NCI-H1048 (cell line): ENCODE measurements around the gene CUBN.

Experiments used
- DNase-seq: peaks from one replicate; lab custom pipeline; 2025; lab: John Stamatoyannopoulos, UW

The CUBN gene

DNA sequence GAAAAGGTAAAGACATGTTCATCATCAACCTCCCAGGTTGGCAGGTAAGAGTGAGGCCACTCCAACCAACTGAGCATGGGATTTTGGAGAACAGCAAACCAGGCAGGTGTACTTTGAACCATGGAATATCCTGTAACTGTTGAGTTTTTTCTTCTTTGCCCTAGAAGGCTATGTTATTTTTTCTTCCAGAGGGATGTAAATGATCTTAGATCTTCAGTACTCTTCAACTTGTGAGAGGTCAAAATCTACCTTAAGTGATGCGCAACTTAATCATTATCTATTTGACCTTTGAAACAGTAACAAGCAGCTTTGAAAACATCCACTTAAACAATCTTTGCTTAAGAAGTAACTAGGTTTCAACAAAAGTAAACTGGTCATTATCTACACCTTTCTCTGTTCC is at the start of gene CUBN:
Gene CUBN (minus strand): TSS at position 71 of the 400 bp plus-strand sequence. CDS start 46 bp downstream, at position 25.
- DNase-seq: no peak

DNA sequence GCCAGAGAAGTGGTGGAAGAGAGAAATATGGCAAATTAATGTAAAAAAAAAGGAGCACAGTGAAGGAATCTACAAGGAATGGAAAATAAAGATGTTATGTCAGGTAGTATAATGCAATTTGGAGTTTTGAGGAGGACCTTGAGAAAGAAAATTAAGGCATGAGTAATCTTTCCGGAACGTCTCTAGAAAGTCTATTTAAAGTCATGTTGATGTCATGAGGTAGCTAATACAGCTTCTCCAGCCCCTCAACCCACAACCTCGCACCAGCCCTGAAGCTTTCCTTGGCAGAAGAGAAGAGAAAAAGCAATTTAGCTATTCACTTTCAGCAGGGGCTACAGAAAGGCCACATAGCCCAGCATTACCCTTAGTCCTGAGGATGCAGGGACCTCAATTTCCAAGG is 49.4 kb upstream of the CUBN start:
- no peak for DNase-seq

DNA sequence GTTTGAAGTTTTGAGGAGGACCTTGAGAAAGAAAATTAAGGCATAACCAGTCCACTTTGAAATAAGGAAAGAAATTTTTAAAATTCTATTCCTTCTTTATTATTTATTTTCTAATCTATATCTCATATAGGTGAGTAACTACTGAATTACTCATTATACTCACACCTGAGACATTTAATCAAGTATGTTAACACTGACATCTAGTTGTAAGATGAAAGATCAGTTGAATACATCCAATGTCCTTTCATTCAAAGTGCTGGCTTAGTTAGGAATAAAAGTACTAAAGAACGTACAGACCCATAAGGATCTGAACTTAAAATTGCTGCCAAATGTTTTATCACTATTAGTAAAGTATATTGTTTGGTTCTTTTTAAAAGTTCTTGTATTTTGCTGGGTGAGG is 48.4 kb upstream of the CUBN start:
- no peak for DNase-seq

DNA sequence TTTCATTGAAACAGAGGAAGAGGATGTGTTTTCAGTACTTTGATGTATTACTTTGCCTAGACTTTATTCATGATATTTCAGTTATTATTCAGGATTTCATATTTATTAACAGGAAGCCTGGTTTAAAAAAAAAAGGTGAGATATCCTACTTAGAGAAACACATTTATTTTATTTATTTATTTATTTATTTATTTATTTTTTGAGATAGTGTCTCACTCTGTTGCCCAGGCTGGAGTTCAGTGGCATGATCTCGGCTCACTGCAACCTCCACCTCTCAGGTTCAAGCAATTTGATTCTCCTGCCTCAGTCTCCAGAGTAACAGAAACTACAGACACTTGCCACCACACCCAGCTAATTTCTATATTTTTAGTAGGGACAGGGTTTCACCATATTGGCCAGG is 47.4 kb upstream of the CUBN start:
- no peak for DNase-seq

DNA sequence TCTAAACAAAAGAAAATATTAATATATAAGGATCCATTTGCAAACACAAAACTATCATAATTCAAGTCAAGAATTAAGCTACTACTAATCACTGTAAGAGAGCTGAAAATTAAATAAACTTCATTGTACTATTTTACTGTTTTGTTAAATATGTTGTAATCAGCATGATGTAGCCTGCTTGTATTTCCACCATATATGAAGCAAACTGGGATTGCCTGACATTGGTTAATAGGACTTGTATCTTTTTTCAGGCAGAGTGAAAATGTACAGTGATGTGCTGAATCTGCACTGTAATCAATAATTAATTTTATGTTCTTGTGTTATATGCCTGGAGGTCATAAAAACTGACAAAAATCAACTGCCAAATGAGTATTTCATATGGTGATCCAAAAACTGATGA is 46.5 kb upstream of the CUBN start:
- DNase-seq: no peak

DNA sequence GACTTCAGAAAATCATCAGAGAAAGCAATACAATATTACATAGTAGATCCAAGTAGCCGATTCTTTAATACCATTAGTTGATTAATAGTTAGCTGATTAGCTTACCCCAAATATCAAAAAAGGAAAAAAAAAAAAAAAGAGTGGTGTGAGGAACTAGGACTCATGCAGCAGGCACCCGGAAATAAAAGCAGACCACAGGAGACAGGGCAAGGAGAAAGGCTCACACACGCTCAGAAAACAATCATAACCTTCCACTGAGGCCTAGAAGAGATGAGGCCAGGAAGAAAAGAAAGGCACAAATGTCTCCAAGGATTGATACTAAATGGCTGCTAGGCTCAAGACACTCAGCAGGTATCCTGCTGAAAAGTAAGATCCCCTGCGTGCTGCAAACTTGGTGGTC is 45.9 kb upstream of the CUBN start:
- no peak for DNase-seq

DNA sequence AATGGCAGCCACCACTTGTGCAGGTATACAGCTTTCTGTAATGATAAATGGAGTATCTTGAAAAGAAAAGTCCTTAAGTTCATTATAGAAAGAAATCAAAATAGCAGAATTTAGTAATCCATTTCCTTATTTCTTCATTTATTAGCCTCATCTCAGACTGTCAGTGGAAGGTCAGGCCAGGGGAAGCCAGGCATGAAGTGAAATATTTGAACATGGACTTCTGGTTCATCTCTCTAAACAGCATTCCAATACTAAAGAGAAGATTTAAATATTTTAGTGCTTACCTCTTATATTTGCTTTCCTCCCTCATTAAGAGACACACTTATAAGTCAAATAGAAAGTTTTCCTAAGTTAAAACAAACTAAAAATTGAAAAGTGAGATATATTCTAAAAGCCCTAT is 45.0 kb upstream of the CUBN start:
- no peak for DNase-seq

DNA sequence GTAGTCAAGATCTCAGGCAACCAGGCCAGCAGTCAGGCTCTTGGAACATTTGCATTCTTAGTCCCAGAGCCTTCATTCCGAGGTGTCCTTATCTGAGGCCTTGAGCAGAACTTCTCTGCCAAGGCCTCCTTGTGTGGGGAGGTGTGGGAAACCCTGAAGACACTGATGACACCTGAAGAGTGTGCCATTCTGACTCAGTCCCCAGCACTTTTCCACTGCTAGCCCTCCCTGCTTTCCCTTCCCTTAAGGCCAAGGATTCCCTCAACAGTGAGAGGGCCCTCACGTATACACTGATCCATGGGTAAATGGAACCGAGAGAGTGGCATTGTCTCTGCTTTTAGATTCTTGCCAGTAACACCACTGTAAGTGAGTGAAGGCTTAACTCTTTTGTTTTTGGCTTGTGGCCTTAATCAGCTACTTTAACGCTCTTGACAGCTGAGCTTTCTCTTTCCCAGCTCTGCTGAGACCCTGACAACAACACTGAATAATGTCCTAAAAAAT is 41.6 kb upstream of the CUBN start:
- DNase-seq: no peak

DNA sequence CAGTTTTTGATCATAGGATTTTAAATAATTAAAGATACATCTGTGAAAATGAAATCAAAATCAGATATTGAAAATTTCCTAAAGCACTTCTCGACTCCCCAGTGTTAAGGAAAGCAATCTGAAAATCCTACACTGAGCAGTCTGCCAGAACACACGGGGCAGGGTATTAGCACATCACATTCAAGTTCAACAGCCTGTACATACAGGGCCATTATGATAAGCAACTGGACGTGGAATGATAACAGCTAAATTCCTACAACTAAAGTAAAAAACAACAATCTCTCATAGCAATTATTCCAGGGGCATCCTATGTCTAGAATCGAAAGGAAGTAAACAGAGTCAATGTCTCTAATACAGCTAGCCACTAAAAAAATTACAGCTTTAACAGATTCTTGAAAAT is 40.2 kb upstream of the CUBN start:
- DNase-seq: no peak

DNA sequence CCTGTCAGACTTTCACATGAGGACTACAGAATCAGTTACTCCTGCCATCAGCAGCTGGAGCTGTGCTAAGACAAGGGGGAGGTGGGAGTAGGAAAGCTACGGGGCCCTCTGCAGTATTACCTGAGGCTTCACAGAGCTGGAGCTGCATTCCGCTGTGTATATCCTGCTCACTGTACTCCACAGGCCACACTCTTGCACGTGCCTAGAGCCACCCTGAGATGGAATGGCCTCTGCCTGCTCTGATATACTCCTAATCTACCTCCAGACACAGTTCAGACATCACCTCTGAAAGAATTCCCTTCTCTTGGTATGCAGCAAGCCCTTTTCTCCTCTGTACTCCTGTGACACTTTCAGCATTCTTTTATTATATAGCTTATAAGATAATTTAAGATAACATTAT is 37.1 kb upstream of the CUBN start:
- DNase-seq: no peak

DNA sequence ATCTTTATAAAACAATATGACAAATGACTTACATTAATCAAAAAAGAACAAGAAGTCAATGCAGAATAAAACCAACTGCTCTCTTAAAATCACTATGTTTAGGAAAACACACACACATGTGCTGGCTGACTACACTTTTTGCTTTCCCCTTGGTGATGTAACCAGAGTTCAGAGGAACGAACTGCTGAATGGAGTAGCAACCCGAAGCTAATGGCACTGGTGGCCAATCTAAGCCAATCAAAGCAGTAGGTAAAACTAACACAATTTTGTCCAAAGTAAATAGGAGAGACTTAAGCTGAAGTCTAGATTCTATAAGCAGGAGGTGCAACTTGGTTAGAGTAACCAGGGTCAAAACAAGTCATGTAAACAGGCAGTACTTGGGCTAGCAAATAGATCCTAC is 33.2 kb upstream of the CUBN start:
- DNase-seq: no peak

DNA sequence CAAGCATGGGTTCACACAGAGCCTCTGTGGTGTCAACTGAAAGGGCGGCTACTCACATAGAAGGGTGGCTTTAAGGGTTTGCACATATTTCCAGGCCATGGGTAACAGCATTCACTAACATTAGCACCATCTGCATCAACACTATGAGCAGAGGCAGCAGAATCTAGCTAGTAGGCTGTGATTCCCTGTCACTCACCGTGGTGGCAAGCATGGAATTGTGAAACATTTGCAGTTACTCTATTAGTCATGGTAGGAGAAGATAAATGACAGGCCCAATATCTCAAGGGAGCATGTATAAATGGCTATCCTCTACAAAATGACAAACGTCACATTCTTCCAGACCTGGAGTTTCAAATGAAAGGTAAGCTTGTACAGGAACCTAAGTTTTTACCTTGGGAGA is 32.2 kb upstream of the CUBN start:
- DNase-seq: no peak

DNA sequence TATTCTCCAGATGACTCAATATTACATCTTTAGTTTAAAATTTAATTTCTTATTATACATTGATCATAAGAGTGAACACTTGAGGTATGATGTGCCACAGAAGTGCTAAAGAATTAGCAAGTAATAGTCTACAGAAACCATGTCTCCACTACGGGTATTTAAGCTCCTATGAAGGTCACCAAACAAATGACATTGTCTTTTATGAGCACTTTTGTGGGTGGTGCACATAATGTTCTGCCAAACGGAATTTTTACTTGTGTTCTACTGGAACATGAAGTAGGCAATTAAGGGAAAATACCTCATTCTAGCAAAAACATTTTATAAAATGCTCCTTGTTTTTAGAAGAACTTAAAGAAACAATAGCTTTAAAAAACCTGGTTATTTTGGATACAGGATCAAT is 27.4 kb upstream of the CUBN start:
- DNase-seq: no peak

DNA sequence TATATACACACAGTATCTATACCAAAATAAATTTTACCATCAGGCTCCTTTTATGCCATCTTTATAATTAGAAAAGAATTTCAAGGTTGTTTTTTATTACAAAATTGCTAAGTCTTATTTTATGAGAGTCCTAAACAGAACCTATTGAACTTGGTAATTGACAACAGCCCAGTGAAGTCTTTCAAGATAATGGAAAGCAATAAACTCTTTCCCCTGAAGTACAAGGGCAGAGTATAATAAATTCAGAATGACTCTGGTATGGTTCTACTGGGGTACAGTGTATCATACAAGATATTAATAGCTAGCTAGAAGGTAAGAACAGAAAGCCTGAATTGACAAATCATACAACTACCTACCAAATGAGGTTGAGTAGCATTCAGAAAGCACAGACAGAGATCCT is 26.2 kb upstream of the CUBN start:
- DNase-seq: no peak

DNA sequence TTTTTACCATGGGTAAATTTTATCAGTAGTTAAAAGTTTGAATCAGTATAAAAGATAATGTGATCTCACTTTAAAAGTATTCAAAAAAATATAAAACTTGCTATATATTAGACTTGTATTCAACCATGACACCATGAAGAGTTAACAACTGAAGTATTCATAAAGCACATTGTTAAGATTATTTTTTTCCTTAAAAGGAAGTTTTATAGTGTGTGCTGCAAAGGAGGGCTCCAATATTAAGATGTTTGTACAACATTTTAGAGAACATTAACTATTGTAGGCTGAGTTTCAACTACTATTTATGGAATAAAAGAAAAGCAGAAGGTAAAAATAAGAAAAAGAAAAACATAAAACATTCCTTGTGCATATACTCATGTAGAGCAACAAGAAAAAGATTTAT is 24.5 kb upstream of the CUBN start:
- DNase-seq: no peak

DNA sequence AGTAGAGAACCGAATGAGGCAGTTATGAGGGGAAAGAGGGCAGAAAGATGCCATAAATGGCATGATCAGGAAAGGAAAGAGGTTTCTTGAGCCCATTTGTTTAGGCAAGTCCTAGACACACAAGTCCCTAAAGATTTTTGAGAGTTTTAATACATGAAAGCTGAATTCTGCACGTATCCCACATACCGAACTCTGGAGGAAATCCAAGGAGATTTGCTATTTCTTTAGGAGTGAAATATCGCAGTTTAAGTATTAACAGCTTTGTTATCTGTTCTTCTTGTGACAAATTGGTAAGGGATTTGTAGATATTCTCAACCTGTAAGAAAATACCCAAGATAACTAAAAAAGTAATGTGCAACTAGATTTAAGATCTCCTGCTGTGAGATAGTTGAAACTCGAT is 23.7 kb upstream of the CUBN start:
- DNase-seq: no peak

DNA sequence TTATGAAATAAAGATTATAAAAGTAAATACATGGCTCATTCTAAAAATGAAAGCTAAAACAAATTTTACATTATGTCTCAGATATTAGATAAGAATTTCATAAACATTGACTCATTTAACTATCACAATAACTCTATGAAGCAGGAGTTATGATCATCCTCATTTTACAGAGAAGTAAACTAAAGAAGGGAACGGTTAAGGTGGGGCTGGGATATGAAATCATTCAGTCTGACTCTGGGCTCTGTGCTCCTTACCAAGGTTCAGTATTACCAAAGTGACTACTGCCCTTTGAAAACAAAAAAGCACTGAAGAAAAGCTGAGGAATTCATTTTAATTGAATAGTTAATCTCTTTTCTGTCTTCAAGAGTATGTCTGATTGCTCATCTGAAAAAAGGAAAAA is 22.1 kb upstream of the CUBN start:
- DNase-seq: no peak

DNA sequence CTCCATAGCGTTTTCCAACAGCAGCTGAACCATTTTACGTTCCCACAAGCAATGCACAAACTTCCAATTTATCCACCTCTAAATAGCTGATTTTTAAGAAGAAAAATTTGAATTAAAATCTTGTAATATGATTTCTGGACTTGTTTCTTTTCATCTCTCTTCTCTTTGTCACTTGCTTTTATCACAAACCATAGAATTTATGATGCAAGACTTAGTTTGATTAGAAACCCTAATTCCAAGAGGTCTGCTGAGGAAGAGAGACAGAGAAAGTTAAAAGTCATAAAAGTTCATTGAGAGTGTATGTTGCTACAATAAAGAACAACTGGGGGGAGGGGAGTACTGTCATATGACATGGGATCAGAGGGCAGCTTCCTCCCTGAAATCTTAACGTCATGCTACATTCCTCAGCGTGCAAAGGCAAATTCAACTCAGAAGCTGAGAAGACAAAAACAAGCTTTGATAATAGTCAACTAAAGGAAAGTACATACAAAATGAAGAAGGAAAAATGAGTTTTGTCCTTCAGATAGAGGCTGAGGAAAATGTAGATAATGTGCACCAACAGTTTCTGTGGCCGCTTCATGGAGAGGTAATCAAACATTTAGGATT is 18.4 kb upstream of the CUBN start:
- DNase-seq: no peak

DNA sequence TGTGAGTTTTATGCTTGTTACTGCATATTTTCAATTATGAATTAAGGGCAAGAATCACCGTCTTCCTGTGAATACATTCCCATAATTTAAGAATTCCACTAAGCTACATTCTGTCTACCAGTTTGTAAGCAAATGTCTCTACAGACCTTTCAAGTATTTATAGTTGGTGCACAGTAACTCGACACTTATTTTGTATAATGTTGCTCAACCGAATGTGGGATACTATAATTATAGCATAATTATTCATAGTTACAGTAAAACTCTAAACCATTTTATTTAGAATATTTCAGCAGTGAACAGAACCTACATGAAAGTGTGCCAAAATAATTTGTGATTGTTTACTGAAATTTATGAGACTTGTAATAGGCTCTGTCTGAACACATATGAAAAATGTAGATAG is 17.3 kb upstream of the CUBN start:
- no peak for DNase-seq

DNA sequence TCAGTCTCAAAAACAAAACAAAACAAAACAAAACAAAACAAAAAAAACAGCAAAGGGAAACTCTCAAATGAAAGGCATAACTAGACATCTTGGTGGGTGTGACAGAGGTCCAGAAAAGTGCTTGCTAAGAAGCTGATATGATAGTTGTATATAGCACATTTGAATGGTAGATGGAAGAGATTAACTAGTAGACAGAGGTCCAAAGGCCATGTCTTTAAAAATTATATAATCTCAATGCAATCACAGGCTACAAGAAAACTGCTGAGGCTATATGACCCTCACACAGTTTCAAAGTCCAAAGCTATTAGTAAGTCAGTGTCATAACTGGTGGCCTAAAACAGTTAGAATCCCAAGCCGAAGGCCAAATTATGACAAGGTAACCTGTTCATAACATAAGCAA is 15.6 kb upstream of the CUBN start:
- no peak for DNase-seq

DNA sequence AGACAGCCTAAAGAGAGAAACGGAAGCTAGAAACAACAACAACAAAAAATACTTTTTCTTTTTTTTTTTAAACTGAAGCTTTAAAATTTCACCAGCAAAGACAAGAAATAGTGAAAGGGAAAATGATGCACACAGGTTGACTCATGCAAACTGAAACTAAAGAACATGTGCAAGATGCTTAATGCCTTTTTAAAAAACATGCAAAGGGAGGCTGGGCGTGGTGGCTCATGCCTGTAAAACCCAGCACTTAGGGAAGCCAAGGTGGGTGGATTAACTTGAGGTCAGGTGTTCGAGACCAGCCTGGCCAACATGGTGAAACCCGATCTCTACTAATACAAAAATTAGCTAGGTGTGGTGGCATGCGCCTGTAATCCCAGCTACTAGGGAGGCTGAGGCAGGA is 15.1 kb upstream of the CUBN start:
- no peak for DNase-seq

DNA sequence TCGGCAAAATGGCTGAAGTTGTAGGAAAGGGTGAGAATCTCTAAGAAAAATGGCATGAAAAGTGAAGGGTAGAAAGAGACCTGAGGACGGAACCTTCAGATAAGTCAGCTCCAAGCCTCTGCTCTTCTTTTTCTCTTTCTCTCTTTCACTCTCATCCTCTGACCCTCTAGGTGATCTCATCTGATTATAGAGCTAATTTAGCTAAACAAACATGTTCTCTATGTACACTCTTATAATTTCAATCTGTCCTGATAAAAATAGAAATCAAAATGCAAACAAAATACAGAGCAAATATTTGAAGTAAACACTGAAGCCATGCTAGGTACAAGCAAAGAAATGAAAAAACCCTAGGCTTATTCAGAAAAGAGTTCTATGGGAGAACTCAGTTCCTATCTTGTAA is 14.4 kb upstream of the CUBN start:
- DNase-seq: no peak

DNA sequence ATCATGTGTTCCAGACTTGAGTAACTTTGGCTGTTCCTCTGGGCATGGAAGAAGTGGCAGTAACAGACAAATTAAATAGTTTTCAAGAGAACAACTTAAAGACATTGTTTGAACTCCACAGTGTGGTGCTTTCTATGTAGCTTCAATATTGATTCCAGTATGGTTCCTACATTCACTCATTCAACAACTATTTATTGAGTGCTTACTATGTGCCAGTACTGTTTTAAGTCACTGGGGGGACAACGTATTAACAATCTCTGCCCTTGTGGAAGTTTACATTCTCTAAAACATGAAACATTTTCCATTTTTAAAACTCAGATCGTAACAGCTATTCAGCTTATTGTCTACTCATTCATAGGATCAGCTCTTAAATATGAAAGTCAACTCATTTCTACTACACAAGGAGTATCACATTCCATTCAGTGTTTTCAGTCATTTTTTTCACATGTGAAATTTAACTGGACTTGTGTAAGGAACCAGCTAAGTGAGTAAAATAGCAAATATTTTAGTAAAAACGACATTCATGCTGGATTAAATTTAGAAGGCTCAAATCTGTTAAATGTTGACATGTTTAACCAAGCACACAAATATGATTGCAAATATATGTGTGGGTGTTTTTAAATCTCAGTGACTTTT is 13.6 kb upstream of the CUBN start:
- DNase-seq: no peak

DNA sequence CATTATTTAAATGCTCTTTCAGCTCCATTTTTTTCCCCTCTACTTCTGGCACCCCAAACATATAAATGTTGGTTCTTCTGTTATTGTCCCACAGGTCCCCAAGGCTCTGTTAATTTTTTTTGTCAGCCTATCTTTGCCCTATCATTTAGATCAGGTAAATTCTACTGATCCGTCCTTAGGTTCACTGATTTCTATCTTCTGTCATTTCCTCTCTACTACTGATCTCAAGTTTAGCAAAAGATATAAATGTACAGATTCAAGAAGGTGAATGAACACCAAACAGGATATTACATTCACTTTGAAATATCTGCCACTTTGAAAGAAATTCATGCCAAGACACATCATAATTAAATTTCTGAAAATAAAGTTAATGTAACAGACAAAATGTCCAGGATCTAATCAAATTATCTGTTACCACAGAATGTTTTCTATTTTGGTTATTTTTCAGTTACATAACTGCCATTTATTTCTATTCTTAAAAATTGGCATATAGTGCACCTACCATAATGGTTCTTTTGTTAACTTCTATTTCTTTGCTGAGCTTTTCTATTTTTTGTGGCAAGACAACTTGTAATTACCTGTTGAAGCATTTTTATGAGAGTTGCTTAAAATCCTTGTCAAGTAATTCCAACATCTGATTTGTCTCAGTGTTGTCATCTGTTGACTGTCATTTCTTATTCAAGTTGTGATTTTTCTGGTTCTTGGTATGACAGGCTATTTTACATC is 12.1 kb upstream of the CUBN start:
- DNase-seq: no peak
